HG03066 (cell line): Measurements from ENCODE around the gene PPAN.

Source experiments
- ATAC-seq: cut with Tn5 transposase; IDR thresholded peaks from one replicate; pipeline ENCODE4 v1.9.1; 2021; ENCODE audit warnings: low read depth; ENCODE audit not compliant: unreplicated experiment

PPAN gene

DNA sequence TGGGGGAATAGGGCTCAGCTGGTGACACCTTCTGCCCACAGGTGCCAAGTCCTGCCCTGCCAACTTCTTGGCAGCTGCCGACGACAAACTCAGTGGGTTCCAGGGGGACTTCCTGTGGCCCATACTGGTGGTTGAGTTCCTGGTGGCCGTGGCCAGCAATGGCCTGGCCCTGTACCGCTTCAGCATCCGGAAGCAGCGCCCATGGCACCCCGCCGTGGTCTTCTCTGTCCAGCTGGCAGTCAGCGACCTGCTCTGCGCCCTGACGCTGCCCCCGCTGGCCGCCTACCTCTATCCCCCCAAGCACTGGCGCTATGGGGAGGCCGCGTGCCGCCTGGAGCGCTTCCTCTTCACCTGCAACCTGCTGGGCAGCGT lies 7.4 kb downstream of the PPAN start:
- ATAC-seq = no peak

DNA sequence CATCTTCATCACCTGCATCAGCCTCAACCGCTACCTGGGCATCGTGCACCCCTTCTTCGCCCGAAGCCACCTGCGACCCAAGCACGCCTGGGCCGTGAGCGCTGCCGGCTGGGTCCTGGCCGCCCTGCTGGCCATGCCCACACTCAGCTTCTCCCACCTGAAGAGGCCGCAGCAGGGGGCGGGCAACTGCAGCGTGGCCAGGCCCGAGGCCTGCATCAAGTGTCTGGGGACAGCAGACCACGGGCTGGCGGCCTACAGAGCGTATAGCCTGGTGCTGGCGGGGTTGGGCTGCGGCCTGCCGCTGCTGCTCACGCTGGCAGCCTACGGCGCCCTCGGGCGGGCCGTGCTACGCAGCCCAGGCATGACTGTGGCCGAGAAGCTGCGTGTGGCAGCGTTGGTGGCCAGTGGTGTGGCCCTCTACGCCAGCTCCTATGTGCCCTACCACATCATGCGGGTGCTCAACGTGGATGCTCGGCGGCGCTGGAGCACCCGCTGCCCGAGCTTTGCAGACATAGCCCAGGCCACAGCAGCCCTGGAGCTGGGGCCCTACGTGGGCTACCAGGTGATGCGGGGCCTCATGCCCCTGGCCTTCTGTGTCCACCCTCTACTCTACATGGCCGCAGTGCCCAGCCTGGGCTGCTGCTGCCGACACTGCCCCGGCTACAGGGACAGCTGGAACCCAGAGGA lies 7.9 kb downstream of the PPAN start:
- no peak for ATAC-seq

- no peak for ATAC-seq
Measured at GRCh38 chr19:10114651-10115391, 8.7 kb downstream of the PPAN start.

DNA sequence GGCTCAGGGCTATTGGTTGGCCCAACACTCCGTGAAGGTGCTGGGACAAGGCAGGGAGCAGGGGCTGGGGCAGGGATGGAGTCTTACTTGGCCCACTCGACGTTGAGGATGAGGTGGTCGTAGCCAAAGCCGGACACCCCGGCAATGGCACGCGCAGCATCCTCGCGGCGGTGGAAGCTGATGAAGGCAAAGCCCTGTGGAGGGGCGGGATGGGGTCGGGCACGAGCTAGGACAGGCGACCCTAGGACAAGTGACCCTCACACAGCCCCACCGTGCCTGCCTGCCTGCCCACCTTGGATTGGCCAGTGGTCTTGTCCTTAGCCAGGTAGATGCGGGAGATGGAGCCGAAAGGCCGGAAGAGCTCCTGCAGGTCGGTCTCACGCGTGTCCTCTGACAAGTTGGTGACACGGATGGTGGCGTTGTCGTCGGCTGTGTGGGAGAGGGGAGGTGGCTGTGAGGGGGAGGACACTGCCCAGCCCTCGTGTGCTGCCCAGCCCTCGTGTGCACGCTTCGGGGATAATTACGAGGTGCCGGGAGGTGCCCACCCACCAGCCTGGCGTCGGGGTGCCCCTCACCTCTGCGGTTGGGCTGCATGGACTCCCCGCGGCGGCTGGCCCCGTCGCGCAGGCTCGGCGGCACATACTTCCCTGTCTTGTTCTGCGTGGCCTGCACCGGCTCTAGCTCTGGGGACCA lies 9.4 kb downstream of the PPAN start:
- no peak for ATAC-seq

GRCh38 chr19:10116085-10116865 lies 10.1 kb downstream of the PPAN start:
- no peak for ATAC-seq

GRCh38 chr19:10116866-10117616 lies 10.9 kb downstream of the PPAN start:
- ATAC-seq = no peak

DNA sequence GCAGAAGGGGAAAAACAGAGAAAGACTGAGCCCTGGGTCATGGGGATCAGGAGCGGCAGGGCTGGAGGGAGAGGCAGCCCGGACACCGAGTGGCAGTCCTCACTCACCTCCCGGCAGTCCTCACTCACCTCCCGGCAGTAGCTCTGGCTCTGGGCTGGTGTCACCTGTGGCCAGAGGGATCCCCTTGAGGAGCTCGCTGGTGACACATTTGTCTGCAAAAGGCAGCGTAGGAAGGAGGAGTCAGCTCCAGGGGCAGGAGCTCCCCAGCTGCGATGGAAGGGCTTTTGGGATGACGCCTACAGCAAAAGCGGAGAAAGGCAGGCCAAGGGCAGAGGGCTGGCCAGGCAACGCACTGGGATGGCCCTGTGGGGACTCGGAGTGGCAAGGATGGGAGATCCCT lies 12.8 kb downstream of the PPAN start:
- no peak for ATAC-seq

GRCh38 chr19:10120538-10121189 lies 14.5 kb downstream of the PPAN start:
- no peak for ATAC-seq

GRCh38 chr19:10122045-10122444 lies 15.9 kb downstream of the PPAN start:
- no peak for ATAC-seq

DNA sequence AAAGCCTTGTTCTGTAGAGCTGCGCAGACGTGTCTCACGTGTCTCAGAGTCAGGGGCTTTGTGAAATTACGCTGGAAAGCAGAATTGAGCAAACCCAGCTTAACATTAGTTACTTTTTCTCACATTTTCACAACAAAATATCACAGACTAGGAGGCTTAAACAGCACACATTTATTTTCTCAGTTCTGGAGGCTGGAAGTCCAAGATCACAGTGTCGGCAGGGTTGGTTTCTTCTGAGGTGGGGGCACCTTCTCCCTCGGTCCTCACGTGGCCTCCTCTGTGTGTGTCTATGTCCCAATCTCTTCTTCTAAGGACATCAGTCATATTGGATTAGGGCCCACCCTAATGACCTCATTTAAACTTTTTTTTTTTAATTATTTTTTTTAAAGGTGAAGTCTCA lies 18.3 kb downstream of the PPAN start:
- ATAC-seq = no peak

DNA sequence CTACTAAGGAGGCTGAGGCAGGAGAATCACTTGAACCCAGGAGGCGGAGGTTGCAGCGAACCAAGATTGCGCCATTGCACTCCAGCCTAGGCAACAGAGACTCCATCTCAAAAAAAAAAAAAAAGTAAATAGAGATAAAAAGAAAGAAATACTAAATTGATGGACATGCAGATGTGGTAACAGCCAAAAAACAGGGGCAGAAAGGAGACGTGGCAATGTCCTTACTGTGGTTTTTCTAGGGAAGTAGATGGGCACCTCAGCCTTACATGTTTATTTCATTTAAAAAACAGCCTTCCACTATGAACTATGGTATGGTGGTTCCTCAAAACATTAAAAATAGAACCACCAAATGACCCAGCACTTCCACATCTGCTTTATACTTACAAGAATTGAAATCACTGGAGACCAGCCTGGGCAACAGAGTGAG lies 20.1 kb downstream of the PPAN start:
- ATAC-seq = no peak

GRCh38 chr19:10132905-10133304 lies 26.7 kb downstream of the PPAN start:
- no peak for ATAC-seq

- no peak for ATAC-seq
Measured at GRCh38 chr19:10133596-10133995, 27.4 kb downstream of the PPAN start.

DNA sequence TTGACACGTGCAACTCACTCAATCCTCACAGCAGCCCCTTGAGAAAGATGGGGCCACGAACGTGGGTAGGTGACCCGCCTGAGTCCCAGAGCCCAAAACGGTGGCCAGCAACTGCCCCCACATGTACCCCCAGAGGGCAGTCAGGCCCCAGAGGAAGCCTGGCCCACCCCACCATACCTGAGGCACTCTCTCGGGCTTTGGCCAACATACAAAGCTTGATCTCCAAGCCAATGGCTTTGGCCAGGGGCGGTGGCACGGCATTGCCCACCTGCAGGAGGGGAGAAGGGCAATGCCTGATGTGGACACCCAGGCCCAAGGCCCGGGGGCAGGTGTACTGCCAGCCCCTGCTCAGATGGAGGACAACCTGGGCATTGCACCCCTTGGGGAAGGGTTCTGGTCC lies 27.9 kb downstream of the PPAN start:
- no peak for ATAC-seq

DNA sequence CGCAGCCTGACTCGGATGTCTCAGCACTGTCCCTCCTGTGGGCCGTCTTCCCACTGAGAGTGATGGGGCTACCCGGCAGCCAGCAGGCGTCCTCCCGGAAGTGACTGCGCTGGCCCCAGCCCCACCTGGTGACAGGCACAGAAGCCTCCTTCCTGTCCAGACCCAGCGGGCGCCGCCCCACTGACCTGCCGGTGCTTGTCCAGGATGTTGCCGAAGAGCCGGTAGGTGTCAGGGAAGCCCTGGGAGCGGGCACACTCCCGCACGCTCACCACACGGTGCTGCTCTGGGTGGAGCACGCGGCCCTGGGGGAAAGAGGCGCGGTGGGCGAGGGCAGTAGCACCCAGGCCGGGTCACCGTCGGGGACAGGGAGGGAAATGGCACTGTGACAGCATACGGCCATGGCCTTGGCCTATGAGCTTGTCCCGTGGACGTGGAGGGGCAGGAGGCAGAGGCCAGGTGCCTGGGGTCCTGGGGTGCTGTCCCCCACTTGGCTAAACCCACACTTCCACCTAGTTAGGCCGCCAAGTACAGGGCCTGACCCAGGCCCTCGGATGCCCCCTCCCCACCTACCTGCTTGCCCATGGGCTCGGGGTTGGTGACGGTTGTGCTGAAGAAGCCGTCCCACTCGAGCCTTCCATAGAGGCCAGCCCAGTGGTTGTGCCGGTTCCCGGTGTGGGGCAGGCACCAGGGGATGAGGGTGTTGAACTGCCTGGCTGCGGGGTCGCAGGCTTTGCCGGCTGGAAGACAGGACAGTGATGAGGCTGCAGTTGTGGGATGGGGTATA lies 29.6 kb downstream of the PPAN start:
- no peak for ATAC-seq

DNA sequence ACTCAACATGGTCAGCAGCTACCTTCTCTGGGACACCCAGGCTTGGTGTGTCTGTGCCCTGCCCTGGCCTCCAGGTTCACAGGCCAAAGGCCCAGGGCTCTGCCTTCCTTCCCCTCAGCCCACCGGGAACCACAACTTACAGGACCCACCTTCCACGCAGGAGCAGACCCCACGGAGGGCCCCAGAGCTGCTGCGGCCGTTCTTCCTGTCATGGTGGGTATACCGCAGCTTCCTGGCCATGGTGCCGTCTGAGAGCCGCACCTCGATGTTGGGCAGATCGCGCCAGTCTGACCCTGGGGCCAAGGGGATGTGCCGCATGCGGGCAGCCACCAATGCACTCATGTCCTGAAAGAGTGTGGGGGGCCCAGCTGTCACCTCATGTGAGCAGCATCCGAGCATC lies 30.8 kb downstream of the PPAN start:
- no peak for ATAC-seq

- no peak for ATAC-seq
Measured at GRCh38 chr19:10137751-10138682, 31.9 kb downstream of the PPAN start.
